WTC11 (cell line): ENCODE measurements around the gene GRIN2A. TPM values are rescaled to one million over a fixed set of nuclear protein-coding genes. Genes with fewer than 3 reads are reported as not detected.

Source experiments
- ATAC-seq: fragments of 200-7000 bp; cut with Tn5 transposase; 2 replicates; pipeline ENCODE4 v1.10.0; 2021; ENCODE audit warnings: mild to moderate bottlenecking, moderate library complexity
- CTCF ChIA-PET: fragments of 300-600 bp; sonication (Branson Sonifier 250); formaldehyde crosslinking; loops from one replicate; lab custom pipeline; 2021; ENCODE audit warnings: antibody characterized with exemption; lab: Charles Lee
- POLR2A ChIA-PET: fragments of 350-600 bp; sonication (Branson Sonifier 250); formaldehyde crosslinking; loops from one replicate; lab custom pipeline; 2021; ENCODE audit warnings: antibody characterized with exemption; lab: Charles Lee
- DNase-seq: peaks from one replicate; pipeline ENCODE4 v3.0.0; 2021; ENCODE audit warnings: low spot score
- H3K27ac Mint-ChIP-seq: 2 replicates; pipeline ENCODE4 v1.8.0; 2021; ENCODE audit warnings: mixed read lengths
- H3K27me3 Mint-ChIP-seq: 2 replicates; pipeline ENCODE4 v1.8.0; 2021; ENCODE audit warnings: low read depth, mild to moderate bottlenecking, moderate library complexity, mixed read lengths
- H3K36me3 Mint-ChIP-seq: 2 replicates; pipeline ENCODE4 v1.8.0; 2021; ENCODE audit warnings: mixed read lengths
- H3K4me1 Mint-ChIP-seq: 2 replicates; pipeline ENCODE4 v1.8.0; 2022; ENCODE audit warnings: mixed read lengths
- H3K4me3 Mint-ChIP-seq: 2 replicates; pipeline ENCODE4 v1.8.0; 2021; ENCODE audit warnings: mild to moderate bottlenecking, moderate library complexity, mixed read lengths
- H3K9me3 Mint-ChIP-seq: 2 replicates; pipeline ENCODE4 v1.8.0; 2021; ENCODE audit warnings: mixed read lengths
- ARID4B ChIP-seq: sonication (generic); formaldehyde crosslinking; IDR thresholded peaks from 2 replicates; pipeline ENCODE4 v1.8.0; 2023; ENCODE audit warnings: missing genetic modification reagents, mild to moderate bottlenecking, borderline replicate concordance
- ESRRA ChIP-seq: sonication (generic); formaldehyde crosslinking; IDR thresholded peaks from 2 replicates; pipeline ENCODE4 v1.8.1; 2022; ENCODE audit warnings: mild to moderate bottlenecking, missing genetic modification reagents, borderline replicate concordance
- FOXP4 ChIP-seq: sonication (generic); formaldehyde crosslinking; IDR thresholded peaks from 2 replicates; pipeline ENCODE4 v1.8.0; 2022; ENCODE audit warnings: mild to moderate bottlenecking, missing genetic modification reagents
- GRHL2 ChIP-seq: fragments of 250-450 bp; sonication (Bioruptor Pico); IDR thresholded peaks from 2 replicates; pipeline ENCODE4 v1.8.0; 2022; ENCODE audit warnings: mild to moderate bottlenecking, moderate library complexity; ENCODE audit not compliant: insufficient replicate concordance, severe bottlenecking
- GTF2I ChIP-seq: fragments of 250-450 bp; sonication (Bioruptor Pico); conservative IDR thresholded peaks from 2 replicates; pipeline ENCODE4 v1.4.0; 2021; ENCODE audit warnings: mild to moderate bottlenecking
- HMGA2 ChIP-seq: fragments of 250-450 bp; sonication (Bioruptor Pico); IDR thresholded peaks from 2 replicates; pipeline ENCODE4 v1.4.0; 2021; ENCODE audit warnings: mild to moderate bottlenecking, moderate library complexity
- JAZF1 ChIP-seq: fragments of 250-450 bp; sonication (Bioruptor Pico); IDR thresholded peaks from 2 replicates; pipeline ENCODE4 v1.9.0; 2021; ENCODE audit warnings: moderate library complexity, mild to moderate bottlenecking, inconsistent platforms
- MYBL2 ChIP-seq: sonication (generic); formaldehyde crosslinking; IDR thresholded peaks from 2 replicates; pipeline ENCODE4 v1.8.1; 2023; ENCODE audit warnings: mild to moderate bottlenecking, moderate library complexity, missing genetic modification reagents
- NR3C1 ChIP-seq: sonication (generic); formaldehyde crosslinking; conservative IDR thresholded peaks from 2 replicates; pipeline ENCODE4 v1.8.1; 2023; ENCODE audit warnings: low read depth, mild to moderate bottlenecking, missing genetic modification reagents
- PREB ChIP-seq: sonication (generic); formaldehyde crosslinking; IDR thresholded peaks from 2 replicates; pipeline ENCODE4 v1.8.1; 2022; ENCODE audit warnings: mild to moderate bottlenecking, missing genetic modification reagents, moderate library complexity, borderline replicate concordance
- SOX15 ChIP-seq: fragments of 250-450 bp; sonication (Bioruptor Pico); IDR thresholded peaks from 2 replicates; pipeline ENCODE4 v1.9.0; 2021; ENCODE audit warnings: mild to moderate bottlenecking
- TP53 ChIP-seq: sonication (generic); formaldehyde crosslinking; IDR thresholded peaks from 2 replicates; pipeline ENCODE4 v1.8.1; 2023; ENCODE audit warnings: mild to moderate bottlenecking, missing genetic modification reagents
- ZNF281 ChIP-seq: sonication (generic); formaldehyde crosslinking; IDR thresholded peaks from 2 replicates; pipeline ENCODE4 v1.8.0; 2023; ENCODE audit warnings: mild to moderate bottlenecking, missing genetic modification reagents
- ZNF317 ChIP-seq: sonication (generic); formaldehyde crosslinking; IDR thresholded peaks from 2 replicates; pipeline ENCODE4 v1.8.1; 2023; ENCODE audit warnings: low read depth, mild to moderate bottlenecking, moderate library complexity, missing genetic modification reagents, borderline replicate concordance
- ZNF423 ChIP-seq: fragments of 250-450 bp; sonication (Bioruptor Pico); IDR thresholded peaks from 2 replicates; pipeline ENCODE4 v2.1.2; 2022; ENCODE audit warnings: mild to moderate bottlenecking, moderate library complexity
- total RNA-seq: library from RNA; stranded (reverse); gene quantifications from 3 replicates; pipeline ENCODE4 v1.2.3, GENCODE V29; 2021

The GRIN2A gene
- total RNA-seq, 1 experiment from 2014 or later: 3.5 TPM

- Mint-ChIP-seq H3K4me1 (peaks cover 7% of the 10 kb centered on the region), H3K27me3 (peaks cover 2% of the 10 kb centered on the region; the same call in 1 of the 2 replicates)
- DNase-seq: no peak
- TF ChIP-seq NR3C1: no peak
- TF ChIP-seq ZNF423 (CRISPR knock-in tag): no peak
- TF ChIP-seq, all 79 proteins: peak for 0
- H3K4me3 Mint-ChIP-seq: no peak overlapping the region
- CTCF ChIA-PET: interaction anchor here (1.1 to 1.3 kb wide), 2 partner anchors 26 to 70 kb away, joined by 3 read pairs; no protein-coding TSS in a partner anchor
- H3K9me3 Mint-ChIP-seq: peaks cover 7% of the 10 kb centered on the region; the same call in 1 of the 2 replicates
- no peak overlapping the region for H3K27ac Mint-ChIP-seq
- POLR2A ChIA-PET: no interaction called here
- no peak for ATAC-seq
- no peaks in the 10 kb centered on the region for H3K36me3 Mint-ChIP-seq
Measured at GRCh38 chr16:10110552-10110951, 71.7 kb downstream of the GRIN2A start.

GRCh38 chr16:10107081-10107480 is 75.1 kb downstream of the GRIN2A start:
- POLR2A ChIA-PET: no interaction called here
- Mint-ChIP-seq H3K27ac (no peak overlapping the region), H3K4me1 (peaks cover 10% of the 10 kb centered on the region), H3K4me3 (no peak overlapping the region)
- no peak for ATAC-seq
- DNase-seq: no peak
- TF ChIP-seq HMGA2 (CRISPR knock-in tag): no peak
- no peak for TF ChIP-seq ESRRA (CRISPR knock-in tag)
- no peak for TF ChIP-seq ARID4B (CRISPR knock-in tag)
- no peak for TF ChIP-seq JAZF1 (CRISPR knock-in tag)
- TF ChIP-seq, all 79 proteins: peak for 0
- CTCF ChIA-PET: interaction anchor here (1.2 kb wide), 1 partner anchor 74 kb away, joined by 3 read pairs; no protein-coding TSS in a partner anchor
- H3K9me3 Mint-ChIP-seq: peaks cover 15% of the 10 kb centered on the region
- H3K36me3 Mint-ChIP-seq: no peaks in the 10 kb centered on the region
- H3K27me3 Mint-ChIP-seq: peaks cover 2% of the 10 kb centered on the region; the same call in 1 of the 2 replicates

- H3K36me3 Mint-ChIP-seq: no peaks in the 10 kb centered on the region
- POLR2A ChIA-PET: no interaction called here
- peaks cover 2% of the 10 kb centered on the region; the same call in 1 of the 2 replicates for H3K27me3 Mint-ChIP-seq
- TF ChIP-seq ZNF317 (CRISPR knock-in tag) (no peak), GTF2I (CRISPR knock-in tag) (no peak), GRHL2 (CRISPR knock-in tag) (no peak), TP53 (CRISPR knock-in tag) (no peak), ZNF281 (no peak), SOX15 (CRISPR knock-in tag) (no peak), PREB (CRISPR knock-in tag) (no peak), FOXP4 (CRISPR knock-in tag) (no peak), MYBL2 (no peak)
- TF ChIP-seq, all 79 proteins: peak for 0
- H3K4me1 Mint-ChIP-seq: peaks cover 3% of the 10 kb centered on the region; the same call in 1 of the 2 replicates
- H3K4me3 Mint-ChIP-seq: no peak overlapping the region
- H3K27ac Mint-ChIP-seq: no peak overlapping the region
- H3K9me3 Mint-ChIP-seq: peaks cover 18% of the 10 kb centered on the region
- CTCF ChIA-PET: no interaction called here
- no peak for DNase-seq
- no peak for ATAC-seq
Measured at GRCh38 chr16:10103700-10104099, 78.5 kb downstream of the GRIN2A start.
